ENCODE measurements around the gene RARA. TPM values are rescaled to one million over a fixed set of nuclear protein-coding genes. Genes with fewer than 3 reads are reported as not detected.
A peak's percentile ranks its signal among the peaks of the same experiment; 100 is the strongest.

Gene RARA
- total RNA-seq, 1 experiment from 2014 or later: 35.1 TPM

GRCh38 chr17:40363111-40363827 is 54.3 kb downstream of the RARA start:
- Histone ChIP-seq H3K9me3 (ENCODE audit: control insufficient read depth in 1 of 2, insufficient read depth in 1 of 2, low read depth in 1 of 2, low read length in 2 of 2) (no peaks in the 10 kb centered on the region), H3K9ac (ENCODE audit: low read length) (peak overlapping the region; percentile 60), H3K9me2 (ENCODE audit: insufficient read depth) (no peaks in the 10 kb centered on the region), H2AFZ (ENCODE audit: low read depth, low read length, poor library complexity, severe bottlenecking) (no peak overlapping the region), H3K36me3 (ENCODE audit: control insufficient read depth in 1 of 2, insufficient read depth in 2 of 2, low read length in 2 of 2) (no peaks in the 10 kb centered on the region), H3K4me1 (ENCODE audit: control insufficient read depth in 1 of 2, insufficient read depth in 2 of 2, low read length in 2 of 2) (peaks cover 4 to 29% of the 10 kb centered on the region in 2 experiments; a peak in 3 of 4 replicates), H3K79me2 (ENCODE audit: insufficient read depth, low read length) (no peaks in the 10 kb centered on the region), H3K27me3 (ENCODE audit: insufficient read depth, low read length) (no peaks in the 10 kb centered on the region), H3K27ac (ENCODE audit: low read depth, low read length) (peak overlapping the region; percentile 67; the same call in 1 of the 2 replicates), H3K4me3 (replicated peaks in 1 of 2; ENCODE audit: low read depth in 1 of 2, low read length in 2 of 2) (peak overlapping the region; percentile 42 to 55), H4K20me1 (ENCODE audit: insufficient read depth) (no peaks in the 10 kb centered on the region), H3K4me2 (ENCODE audit: low read length) (peak overlapping the region; percentile 73)
- TF ChIP-seq ZFX (IDR thresholded peaks at IDR 0.05) (0 out of 2 replicates have a peak, but pooled peaks have one; percentile 43), CEBPB (IDR thresholded peaks at IDR 0.05; ENCODE audit: low read depth) (no peak), ELF1 (IDR thresholded peaks at IDR 0.05; ENCODE audit: borderline replicate concordance, low read depth) (no peak)
- ChIA-PET POLR2A (interaction anchor here (1.7 kb wide), 1 partner anchor 197 kb away, joined by 6 read pairs; no protein-coding TSS in a partner anchor), RAD21 (ENCODE audit: low non-redundant PET in 1 of 2, low total read pairs in 2 of 2, uncharacterized antibody in 2 of 2, unreplicated experiment in 2 of 2) (interaction anchor here (1.0 to 2.5 kb wide), 4 partner anchors 170 to 197 kb away, joined by 3 to 9 read pairs (median 4); no protein-coding TSS in a partner anchor), CTCF (interaction anchor here (0.8 to 4.2 kb wide), 5 partner anchors 18 to 196 kb away, joined by 3 to 34 read pairs (median 11); no protein-coding TSS in a partner anchor)
- ATAC-seq: peak; percentile 19
- no TSS peak for BruUV-seq (replicated peaks)
- no peak for DNase-seq (ENCODE audit: low read depth, low spot score)
- intact Hi-C loops (cut with micrococcal nuclease): no loop called here

- H3K9ac ChIP-seq (ENCODE audit: low read length): no peak within 1 kb of the TSS
- H3K4me1 ChIP-seq (ENCODE audit: control insufficient read depth in 1 of 2, insufficient read depth in 2 of 2, low read length in 2 of 2): peaks cover 4 to 22% of the 10 kb centered on the region in 2 experiments; a peak in 3 of 4 replicates
- no peak within 1 kb of the TSS; the same call in 1 of the 2 replicates for H3K27ac ChIP-seq (ENCODE audit: low read depth, low read length)
- no peaks in the 10 kb centered on the region for H3K9me3 ChIP-seq (ENCODE audit: control insufficient read depth in 1 of 2, insufficient read depth in 1 of 2, low read depth in 1 of 2, low read length in 2 of 2)
- no peak within 1 kb of the TSS for H2AFZ ChIP-seq (ENCODE audit: low read depth, low read length, poor library complexity, severe bottlenecking)
- RAD21 ChIA-PET (ENCODE audit: low non-redundant PET in 1 of 2, low total read pairs in 2 of 2, uncharacterized antibody in 2 of 2, unreplicated experiment in 2 of 2): interaction anchor here in 1 of 2 experiments (2.5 kb wide), 1 partner anchor 169 kb away, joined by 5 read pairs; no protein-coding TSS in a partner anchor
- H4K20me1 ChIP-seq (ENCODE audit: insufficient read depth): no peaks in the 10 kb centered on the region
- no peaks in the 10 kb centered on the region for H3K9me2 ChIP-seq (ENCODE audit: insufficient read depth)
- POLR2A ChIA-PET: interaction anchor here (2.3 kb wide), 1 partner anchor 172 kb away, joined by 6 read pairs; no protein-coding TSS in a partner anchor
- TF ChIP-seq SIN3A (IDR thresholded peaks at IDR 0.05; ENCODE audit: low read depth): no peak
- no peak for TF ChIP-seq SRF (IDR thresholded peaks at IDR 0.05; ENCODE audit: low read depth)
- ATAC-seq: no peak
- CTCF ChIA-PET: interaction anchor here (1.2 to 1.3 kb wide), 4 partner anchors 10 to 196 kb away, joined by 3 to 8 read pairs (median 5); partner anchors contain the start of gene TOP2A
- no peaks in the 10 kb centered on the region for H3K36me3 ChIP-seq (ENCODE audit: control insufficient read depth in 1 of 2, insufficient read depth in 2 of 2, low read length in 2 of 2)
- peak within 1 kb of the TSS; percentile 24 to 55 for H3K4me3 ChIP-seq (replicated peaks in 1 of 2; ENCODE audit: low read depth in 1 of 2, low read length in 2 of 2)
- no peaks in the 10 kb centered on the region for H3K27me3 ChIP-seq (ENCODE audit: insufficient read depth, low read length)
- DNase-seq (ENCODE audit: low read depth, low spot score): no peak
- BruUV-seq (replicated peaks): no TSS peak
- intact Hi-C loops (cut with micrococcal nuclease): no loop called here
- H3K4me2 ChIP-seq (ENCODE audit: low read length): peak within 1 kb of the TSS; percentile 73
- no peaks in the 10 kb centered on the region for H3K79me2 ChIP-seq (ENCODE audit: insufficient read depth, low read length)
These were observed 55.3 kb downstream of the RARA start, which contains the start of gene GJD3 for GRCh38 chr17:40364121-40364861. Gene GJD3 (minus strand): TSS chr17:40364737. CDS start chr17:40363815, 922 bp downstream.

Measured in HCT116 (cell line).